CD4-positive, alpha-beta T cell (primary cell): Measurements from ENCODE around the gene HEY2. TPM values are rescaled to one million over a fixed set of nuclear protein-coding genes. Genes with fewer than 3 reads are reported as not detected.

Experiments
- ATAC-seq: fragments of 200-7000 bp; cut with Tn5 transposase; one replicate; pipeline ENCODE4 v1.10.0; 2022; ENCODE audit warnings: mild to moderate bottlenecking; ENCODE audit not compliant: poor library complexity
- CTCF ChIA-PET: fragments of 350-600 bp; sonication (Branson Sonifier 250); formaldehyde crosslinking; loops from one replicate; lab custom pipeline; 2021; ENCODE audit warnings: antibody characterized with exemption, inconsistent platforms; lab: Charles Lee
- POLR2A ChIA-PET: fragments of 350-600 bp; sonication (Branson Sonifier 250); formaldehyde crosslinking; loops from one replicate; lab custom pipeline; 2021; ENCODE audit warnings: antibody characterized with exemption, inconsistent platforms; lab: Charles Lee
- DNase-seq, 14 experiments: peaks; one replicate each; pipeline ENCODE4 v3.0.0-alpha.2; 2013 to 2020; ENCODE audit warnings: mixed read lengths in 2 of 14
- H3K27ac ChIP-seq, 2 donors: one replicate each; pipeline versions ENCODE4 v1.5.1 to v1.7.0; 2013; ENCODE audit warnings: low read length in 2 of 2, low read depth in 1 of 2, mild to moderate bottlenecking in 1 of 2
- H3K27me3 ChIP-seq, 2 experiments: 1 replicate in 1 of 2; 2 replicates in 1 of 2; pipeline versions ENCODE4 v1.6.1 to v1.7.0; 2013; ENCODE audit warnings: low read length in 2 of 2, control low read depth in 1 of 2, mild to moderate bottlenecking in 1 of 2, moderate library complexity in 1 of 2; ENCODE audit not compliant: insufficient read depth in 2 of 2, control insufficient read depth in 1 of 2
- H3K36me3 ChIP-seq: one replicate; pipeline ENCODE4 v1.6.1; 2013; ENCODE audit warnings: low read length, control low read depth; ENCODE audit not compliant: insufficient read depth
- H3K4me1 ChIP-seq: one replicate; pipeline ENCODE4 v1.6.1; 2013; ENCODE audit warnings: low read length, control low read depth; ENCODE audit not compliant: insufficient read depth
- H3K4me3 ChIP-seq: one replicate; pipeline ENCODE4 v1.5.1; 2013; ENCODE audit warnings: mild to moderate bottlenecking, low read length, moderate library complexity
- H3K9me3 ChIP-seq, 2 experiments: 1 replicate in 1 of 2; 2 replicates in 1 of 2; pipeline versions ENCODE4 v1.6.1 to v1.7.0; 2013; ENCODE audit warnings: low read length in 2 of 2, mild to moderate bottlenecking in 2 of 2, control low read depth in 1 of 2, moderate library complexity in 1 of 2; ENCODE audit not compliant: control insufficient read depth in 1 of 2, insufficient read depth in 1 of 2
- H3K27ac Mint-ChIP-seq: one replicate; pipeline ENCODE4 v1.8.0; 2020; ENCODE audit warnings: mixed read lengths
- H3K27me3 Mint-ChIP-seq: one replicate; pipeline ENCODE4 v1.8.0; 2021; ENCODE audit warnings: mixed read lengths
- H3K36me3 Mint-ChIP-seq: one replicate; pipeline ENCODE4 v1.8.0; 2021; ENCODE audit warnings: low read depth, mixed read lengths
- H3K4me1 Mint-ChIP-seq: one replicate; pipeline ENCODE4 v1.8.0; 2021; ENCODE audit warnings: low read depth, mixed read lengths
- H3K4me3 Mint-ChIP-seq: one replicate; pipeline ENCODE4 v1.8.0; 2020; ENCODE audit warnings: mild to moderate bottlenecking, mixed read lengths
- H3K9me3 Mint-ChIP-seq: one replicate; pipeline ENCODE4 v1.8.0; 2020; ENCODE audit warnings: mixed read lengths
- CTCF ChIP-seq: fragments of 200-600 bp; IDR thresholded peaks from one replicate; pipeline ENCODE4 v1.8.0; 2022; ENCODE audit warnings: antibody characterized with exemption, mild to moderate bottlenecking
- intact Hi-C, 2 experiments: fragments of 100-400 bp; cut with DNase I in 1 of 2; cut with micrococcal nuclease in 1 of 2; formaldehyde crosslinking; loops; one replicate each; pipeline versions ENCODE4 v1.15.1 to v1.9.0; 2023 to 2025; cut with DNase I, micrococcal nuclease
- total RNA-seq, 174 experiments: library from RNA in 2 of 174; stranded (reverse) in 2 of 174; gene quantifications; one replicate each; pipeline ENCODE4 v1.2.3 and lab custom pipeline; 2021 to 2026

Gene HEY2
- total RNA-seq, 2 experiments from 2014 or later: 0.08 to 0.30 TPM

DNA sequence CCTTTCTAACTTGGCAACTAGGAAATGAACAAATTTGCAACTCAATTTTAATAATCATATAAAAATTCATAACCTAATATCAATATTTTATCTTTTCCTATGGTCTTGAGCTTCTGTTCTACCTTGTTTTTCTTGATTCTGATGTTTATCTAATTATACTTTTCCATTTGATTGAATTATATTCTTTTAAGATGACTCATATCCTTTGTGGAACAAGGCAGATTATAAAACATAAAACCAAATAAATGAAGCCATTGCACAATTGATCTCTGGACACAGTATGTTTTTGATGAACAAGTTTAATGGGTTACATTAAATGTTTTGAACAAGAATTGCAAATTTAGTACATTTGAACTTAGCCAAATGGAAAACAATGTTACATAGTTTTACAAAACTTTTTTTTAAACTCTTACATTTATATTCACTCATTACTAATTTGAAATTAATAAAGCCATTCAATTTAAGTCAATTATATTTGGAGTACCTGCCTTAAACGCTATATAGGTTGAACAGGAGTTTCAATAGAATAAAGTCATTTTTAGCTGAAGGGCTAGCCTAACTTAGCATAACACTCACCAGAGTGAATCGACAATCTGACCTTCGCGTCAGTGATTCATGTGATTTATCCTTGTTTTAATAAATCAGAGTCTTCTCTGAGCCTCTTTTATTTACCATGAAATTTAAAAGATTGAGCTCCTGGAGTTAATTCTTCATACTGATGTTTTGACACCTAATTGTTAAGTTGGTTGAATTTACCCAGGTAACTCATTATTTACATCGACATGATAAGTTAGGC, 45.1 kb downstream of the HEY2 start:
- Histone ChIP-seq H3K27me3 (no peaks in the 10 kb centered on the region), H3K4me3 (no peak overlapping the region), H3K4me1 (peaks cover 19% of the 10 kb centered on the region), H3K27ac (no peak overlapping the region), H3K9me3 (no peaks in the 10 kb centered on the region), H3K36me3 (peaks cover 4% of the 10 kb centered on the region)
- H3K27me3 Mint-ChIP-seq: no peaks in the 10 kb centered on the region
- H3K4me3 Mint-ChIP-seq: peak overlapping the region; percentile 69
- POLR2A ChIA-PET: interaction anchor here (1.0 to 1.3 kb wide), 2 partner anchors 13 to 192 kb away, joined by 3 to 6 read pairs; partner anchors contain the start of gene TRMT11
- peaks cover 71% of the 10 kb centered on the region for H3K4me1 Mint-ChIP-seq
- ATAC-seq (no peak), DNase-seq (no peak)
- intact Hi-C loops: loop anchor here (5.0 kb wide), 3 partner anchors 43 to 123 kb away; no protein-coding TSS in a partner anchor
- H3K36me3 Mint-ChIP-seq: peaks cover 26% of the 10 kb centered on the region
- H3K9me3 Mint-ChIP-seq: no peaks in the 10 kb centered on the region
- CTCF ChIA-PET: interaction anchor here (1.0 to 1.9 kb wide), 2 partner anchors 13 to 162 kb away, joined by 3 to 7 read pairs; partner anchors contain the start of gene HINT3
- H3K27ac Mint-ChIP-seq: peak overlapping the region; percentile 79
- TF ChIP-seq CTCF: no peak

DNA sequence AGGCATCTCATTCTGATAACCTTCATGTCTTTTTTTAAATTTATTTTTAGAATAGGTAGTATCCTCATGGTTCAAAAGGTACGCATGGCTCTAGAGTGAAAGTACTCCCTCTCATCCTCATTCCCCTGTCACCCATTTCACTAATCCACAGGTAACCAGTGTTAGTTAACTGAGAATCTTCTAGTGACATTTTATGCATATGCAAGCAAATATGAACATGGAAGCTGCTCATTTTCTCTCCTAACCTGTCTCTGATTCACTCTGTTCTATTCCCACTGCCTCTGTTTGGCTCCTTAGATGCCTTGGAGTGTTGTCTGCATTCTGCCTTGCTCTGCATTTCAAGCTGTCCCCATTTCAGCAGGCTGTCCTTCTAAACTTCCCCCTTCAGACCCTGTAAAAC, 45.9 kb downstream of the HEY2 start:
- Histone ChIP-seq H3K4me3 (no peak overlapping the region), H3K27ac (no peak overlapping the region), H3K27me3 (no peaks in the 10 kb centered on the region), H3K9me3 (no peaks in the 10 kb centered on the region), H3K4me1 (peaks cover 12% of the 10 kb centered on the region), H3K36me3 (peaks cover 5% of the 10 kb centered on the region)
- ATAC-seq (no peak), DNase-seq (no peak)
- H3K27me3 Mint-ChIP-seq: no peaks in the 10 kb centered on the region
- H3K27ac Mint-ChIP-seq: no peak overlapping the region
- H3K9me3 Mint-ChIP-seq: no peaks in the 10 kb centered on the region
- H3K4me1 Mint-ChIP-seq: peaks cover 65% of the 10 kb centered on the region
- intact Hi-C loops: loop anchor here in 1 of 2 experiments (5.0 kb wide), 2 partner anchors 42 to 92 kb away; no protein-coding TSS in a partner anchor
- ChIA-PET POLR2A (interaction anchor here (1.0 kb wide), 1 partner anchor 14 kb away, joined by 4 read pairs; no protein-coding TSS in a partner anchor), CTCF (no interaction called here)
- TF ChIP-seq CTCF: no peak
- H3K36me3 Mint-ChIP-seq: peaks cover 19% of the 10 kb centered on the region
- no peak overlapping the region for H3K4me3 Mint-ChIP-seq

DNA sequence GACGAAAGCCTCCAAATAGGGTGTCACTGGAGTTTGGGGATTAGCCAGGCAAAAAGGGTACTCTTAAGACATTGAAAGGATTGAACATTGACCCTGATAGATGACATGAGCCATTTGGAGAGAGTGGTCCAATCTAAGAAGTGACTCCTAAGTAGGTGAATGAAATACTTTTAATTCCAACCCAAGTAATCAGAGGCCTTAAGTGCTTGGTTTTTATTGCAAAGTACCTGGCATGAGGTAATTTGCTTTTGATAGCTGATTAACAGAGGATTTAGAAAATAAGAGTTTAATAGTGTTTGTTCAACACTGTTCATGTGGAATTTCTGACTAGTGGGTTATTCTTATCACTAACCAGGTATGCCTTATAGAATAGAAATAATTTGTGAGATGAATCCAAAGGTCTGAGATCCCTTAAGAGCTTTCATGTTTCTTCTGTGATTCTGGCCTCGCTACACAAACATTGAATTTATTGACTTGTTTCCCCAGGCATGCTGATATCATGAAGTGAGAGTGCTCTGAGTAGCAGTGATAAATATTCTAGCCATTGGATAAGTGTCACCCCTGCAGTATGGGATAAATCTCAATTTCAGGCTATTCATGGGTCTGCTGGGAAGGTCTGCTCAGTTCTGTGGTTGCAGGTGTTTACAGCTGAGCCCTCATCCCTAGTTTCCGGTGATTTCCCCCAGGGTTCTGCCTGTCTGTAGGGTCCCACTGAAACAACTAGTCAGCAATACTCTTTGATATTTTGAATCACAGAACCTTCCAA, 47.9 kb downstream of the HEY2 start:
- POLR2A ChIA-PET: interaction anchor here (2.7 kb wide), 1 partner anchor 16 kb away, joined by 7 read pairs; no protein-coding TSS in a partner anchor
- intact Hi-C loops: loop anchor here in 1 of 2 experiments (5.0 kb wide), 2 partner anchors 40 to 90 kb away; no protein-coding TSS in a partner anchor
- H3K4me1 Mint-ChIP-seq: peaks cover 64% of the 10 kb centered on the region

More for the DNA sequence above, 47.9 kb downstream of the HEY2 start:
- DNase-seq (no peak), ATAC-seq (no peak)
- TF ChIP-seq CTCF: no peak
- Mint-ChIP-seq H3K27ac (peak overlapping the region; percentile 24), H3K27me3 (no peaks in the 10 kb centered on the region), H3K9me3 (no peaks in the 10 kb centered on the region), H3K36me3 (peaks cover 22% of the 10 kb centered on the region), H3K4me3 (no peak overlapping the region)
- no peak overlapping the region for H3K4me3 ChIP-seq
- H3K27me3 ChIP-seq: no peaks in the 10 kb centered on the region
- H3K36me3 ChIP-seq: peaks cover 6% of the 10 kb centered on the region
- H3K9me3 ChIP-seq: no peaks in the 10 kb centered on the region
- H3K27ac ChIP-seq: no peak overlapping the region
- CTCF ChIA-PET: interaction anchor here (2.2 kb wide), 1 partner anchor 9 kb away, joined by 7 read pairs; no protein-coding TSS in a partner anchor
- H3K4me1 ChIP-seq: peaks cover 13% of the 10 kb centered on the region
